HFF-Myc (cell line): ENCODE data around the gene LRRC74B.

Source experiments
- DNase-seq: peaks from one replicate; pipeline ENCODE4 v3.0.0-alpha.2; 2011; ENCODE audit warnings: low read depth; ENCODE audit errors: extremely low read depth
- H3K4me3 ChIP-seq: replicated peaks from 2 replicates; pipeline ENCODE4 v1.5.1; 2011; ENCODE audit warnings: low read depth, mild to moderate bottlenecking, control low read depth, low read length
- CTCF ChIP-seq: IDR thresholded peaks from 2 replicates; pipeline ENCODE4 v1.5.1; 2012; ENCODE audit warnings: mild to moderate bottlenecking, low read depth, low read length, control low read depth; ENCODE audit errors: missing control alignments

Gene LRRC74B

GRCh38 chr22:21030032-21030431 is 15.7 kb upstream of the LRRC74B start:
- no peak overlapping the region for H3K4me3 ChIP-seq
- TF ChIP-seq CTCF: no peak
- no peak for DNase-seq

- no peak for DNase-seq
- H3K4me3 ChIP-seq: no peak overlapping the region
- no peak for TF ChIP-seq CTCF
Measured at GRCh38 chr22:21030621-21031544, 14.9 kb upstream of the LRRC74B start.

- no peak overlapping the region for H3K4me3 ChIP-seq
- TF ChIP-seq CTCF: no peak
- no peak for DNase-seq
Measured at GRCh38 chr22:21031545-21032036, 14.2 kb upstream of the LRRC74B start.

- TF ChIP-seq CTCF: no peak
- no peak within 1 kb of the TSS for H3K4me3 ChIP-seq
Measured at GRCh38 chr22:21032037-21032867, 13.5 kb upstream of the LRRC74B start, which contains the start of gene SLC7A4. SLC7A4 (minus strand) TSS chr22:21032561; CDS start chr22:21031812, 749 bp downstream.

DNA sequence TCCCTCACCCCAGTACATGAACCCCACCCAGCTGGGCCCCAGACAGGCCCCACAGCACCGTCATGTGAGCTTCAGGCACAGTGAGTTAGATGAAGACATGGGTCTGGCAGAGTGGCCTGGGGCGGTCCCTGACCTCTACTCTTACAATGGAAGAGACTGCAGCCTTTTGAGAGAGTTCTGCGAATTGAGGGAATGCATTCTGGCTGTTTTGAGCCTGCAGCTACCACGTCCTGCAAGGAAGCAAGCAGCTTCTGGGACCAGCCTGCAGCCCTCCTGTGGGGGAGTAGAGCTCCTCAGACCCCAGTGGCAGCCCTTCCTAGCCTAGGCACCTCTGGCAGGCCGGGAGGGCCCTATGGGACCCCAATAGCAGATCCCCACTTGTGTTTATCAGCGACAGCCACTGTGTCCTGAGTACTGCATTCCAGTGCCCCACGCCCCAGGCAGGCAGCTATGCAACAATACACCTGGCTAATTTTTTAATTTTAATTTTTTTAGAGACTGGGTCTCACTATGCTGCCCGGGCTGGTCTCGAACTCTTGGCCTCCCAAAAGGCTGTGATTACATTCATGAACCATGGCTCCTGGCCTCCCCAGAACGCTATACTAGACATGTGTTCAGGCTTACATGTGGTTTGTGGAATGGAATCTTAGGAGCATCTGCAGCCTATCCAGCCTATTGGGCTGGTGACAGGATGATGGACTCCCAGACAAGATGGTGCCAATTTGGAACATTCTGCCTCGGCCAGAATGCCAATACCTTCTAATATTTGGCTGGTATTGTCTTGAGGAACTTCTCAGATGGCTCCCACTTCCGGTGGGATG is 12.7 kb upstream of the LRRC74B start:
- no peak for DNase-seq
- TF ChIP-seq CTCF: no peak
- no peak overlapping the region for H3K4me3 ChIP-seq

More at GRCh38 chr22:21032037-21032867, 13.5 kb upstream of the LRRC74B start, which contains the start of gene SLC7A4:
- DNase-seq: no peak

GRCh38 chr22:21033895-21034294 is 11.9 kb upstream of the LRRC74B start:
- TF ChIP-seq CTCF: no peak
- no peak for DNase-seq
- H3K4me3 ChIP-seq: no peak overlapping the region
